Measurements from ENCODE around the gene ATXN10.

Gene ATXN10

GRCh38 chr22:45826520-45826919, 154.9 kb downstream of the ATXN10 start:
- no peak for DNase-seq (ENCODE audit: low read depth in 2 of 2)

- no peak for DNase-seq (ENCODE audit: low read depth in 2 of 2)
Observed at GRCh38 chr22:45828841-45829240, 157.2 kb downstream of the ATXN10 start.

- no peak for DNase-seq (ENCODE audit: low read depth in 2 of 2)
Observed at GRCh38 chr22:45830531-45831245, 159.1 kb downstream of the ATXN10 start.

GRCh38 chr22:45831394-45831793, 159.8 kb downstream of the ATXN10 start:
- DNase-seq (ENCODE audit: low read depth in 2 of 2) = no peak

- DNase-seq (ENCODE audit: low read depth in 2 of 2) = no peak
Observed at GRCh38 chr22:45832180-45832579, 160.5 kb downstream of the ATXN10 start.

- DNase-seq (ENCODE audit: low read depth in 2 of 2) = no peak
Observed at GRCh38 chr22:45832959-45833580, 161.4 kb downstream of the ATXN10 start.

- DNase-seq (ENCODE audit: low read depth in 2 of 2) = no peak
Observed at GRCh38 chr22:45833613-45834012, 162.0 kb downstream of the ATXN10 start.

GRCh38 chr22:45834241-45834640, 162.6 kb downstream of the ATXN10 start:
- no peak for DNase-seq (ENCODE audit: low read depth in 2 of 2)

- no peak for DNase-seq (ENCODE audit: low read depth in 2 of 2)
Observed at GRCh38 chr22:45834795-45835194, 163.2 kb downstream of the ATXN10 start.

GRCh38 chr22:45836418-45837169, 165.0 kb downstream of the ATXN10 start:
- no peak for DNase-seq (ENCODE audit: low read depth in 2 of 2)

- DNase-seq (ENCODE audit: low read depth in 2 of 2) = no peak
Observed at GRCh38 chr22:45837508-45837907, 165.9 kb downstream of the ATXN10 start.

GRCh38 chr22:45838305-45838887, 166.8 kb downstream of the ATXN10 start:
- no peak for DNase-seq (ENCODE audit: low read depth in 2 of 2)

- DNase-seq (ENCODE audit: low read depth in 2 of 2) = no peak
Observed at GRCh38 chr22:45840483-45840882, 168.8 kb downstream of the ATXN10 start.

GRCh38 chr22:45842291-45842991, 170.8 kb downstream of the ATXN10 start:
- DNase-seq (ENCODE audit: low read depth in 2 of 2) = peak; percentile 48 to 55

GRCh38 chr22:45843031-45843430, 171.4 kb downstream of the ATXN10 start:
- DNase-seq (ENCODE audit: low read depth in 2 of 2) = no peak

GRCh38 chr22:45843986-45844385, 172.4 kb downstream of the ATXN10 start:
- DNase-seq (ENCODE audit: low read depth in 2 of 2) = no peak

- no peak for DNase-seq (ENCODE audit: low read depth in 2 of 2)
Observed at GRCh38 chr22:45845076-45845487, 173.4 kb downstream of the ATXN10 start.

- no peak for DNase-seq (ENCODE audit: low read depth in 2 of 2)
Observed at GRCh38 chr22:45846952-45847351, 175.3 kb downstream of the ATXN10 start.

GRCh38 chr22:45848904-45849303, 177.3 kb downstream of the ATXN10 start:
- no peak for DNase-seq (ENCODE audit: low read depth in 2 of 2)

GRCh38 chr22:45852826-45853225, 181.2 kb downstream of the ATXN10 start:
- DNase-seq (ENCODE audit: low read depth in 2 of 2) = no peak

GRCh38 chr22:45855961-45856360, 184.3 kb downstream of the ATXN10 start:
- DNase-seq (ENCODE audit: low read depth in 2 of 2) = no peak

GRCh38 chr22:45857519-45857918, 185.9 kb downstream of the ATXN10 start:
- DNase-seq (ENCODE audit: low read depth in 2 of 2) = no peak

Data from fibroblast of skin of left quadriceps (primary cell).